CD4-positive, alpha-beta T cell treated with Interleukin-17A for 1 hour (primary cell): Measurements from ENCODE around the gene RIMBP3C.
"Not testable (repeated sequence)": the region's sequence is repeated elsewhere in the genome, so short reads cannot be mapped to it uniquely, and the experiment has no call there.

ENCODE experiments used
- DNase-seq: peaks from one replicate; pipeline ENCODE4 v3.0.0-alpha.2; 2020

The RIMBP3C gene

GRCh38 chr22:21551361-21551760, at the start of gene RIMBP3C:
RIMBP3C (minus strand) TSS chr22:21551461; CDS start chr22:21550976, 485 bp downstream.
- DNase-seq, result not testable (repeated sequence)

GRCh38 chr22:21599053-21599893, 48.0 kb upstream of the RIMBP3C start:
- DNase-seq, result no peak

- DNase-seq, result no peak
Observed at GRCh38 chr22:21598302-21598701, 47.0 kb upstream of the RIMBP3C start.

GRCh38 chr22:21596356-21597135, 45.3 kb upstream of the RIMBP3C start:
- DNase-seq, result not testable (repeated sequence)

GRCh38 chr22:21594865-21595452, 43.7 kb upstream of the RIMBP3C start:
- no peak for DNase-seq

GRCh38 chr22:21593406-21594232, 42.4 kb upstream of the RIMBP3C start:
- no peak for DNase-seq

GRCh38 chr22:21592422-21592821, 41.2 kb upstream of the RIMBP3C start:
- no peak for DNase-seq

GRCh38 chr22:21591695-21592094, 40.4 kb upstream of the RIMBP3C start:
- no peak for DNase-seq

GRCh38 chr22:21590809-21591641, 39.8 kb upstream of the RIMBP3C start:
- no peak for DNase-seq

- no peak for DNase-seq
Observed at GRCh38 chr22:21589396-21589795, 38.1 kb upstream of the RIMBP3C start.

GRCh38 chr22:21587803-21588611, 36.7 kb upstream of the RIMBP3C start:
- DNase-seq, result peak; percentile 10

GRCh38 chr22:21585389-21585788, 34.1 kb upstream of the RIMBP3C start:
- DNase-seq, result no peak

- DNase-seq, result no peak
Observed at GRCh38 chr22:21582801-21583740, 31.8 kb upstream of the RIMBP3C start.

GRCh38 chr22:21581009-21581713, 29.9 kb upstream of the RIMBP3C start:
- DNase-seq, result not testable (repeated sequence)

- not testable (repeated sequence) for DNase-seq
Observed at GRCh38 chr22:21580623-21581007, 29.4 kb upstream of the RIMBP3C start.

- no peak for DNase-seq
Observed at GRCh38 chr22:21579474-21579851, 28.2 kb upstream of the RIMBP3C start.

GRCh38 chr22:21573750-21574494, 22.7 kb upstream of the RIMBP3C start:
- DNase-seq, result no peak

GRCh38 chr22:21573293-21573734, 22.1 kb upstream of the RIMBP3C start:
- no peak for DNase-seq
